ENCODE results near the gene CCDC40.
"Not testable (repeated sequence)": the region's sequence is repeated elsewhere in the genome, so short reads cannot be mapped to it uniquely, and the experiment has no call there.

CCDC40 gene

GRCh38 chr17:79990051-79990592 is 46.3 kb upstream of the CCDC40 start:
- no peak for DNase-seq (ENCODE audit: extremely low read depth, low read depth)
- H3K4me3 ChIP-seq (replicated peaks; ENCODE audit: low read depth, low read length): no peak overlapping the region
- no peak for TF ChIP-seq CTCF (IDR thresholded peaks at IDR 0.05; ENCODE audit: low read depth, low read length, missing control alignments)

GRCh38 chr17:79990704-79991103 is 45.7 kb upstream of the CCDC40 start:
- DNase-seq (ENCODE audit: extremely low read depth, low read depth): no peak
- H3K4me3 ChIP-seq (replicated peaks; ENCODE audit: low read depth, low read length): no peak overlapping the region
- TF ChIP-seq CTCF (IDR thresholded peaks at IDR 0.05; ENCODE audit: low read depth, low read length, missing control alignments): no peak

GRCh38 chr17:79991140-79991923 is 45.1 kb upstream of the CCDC40 start:
- no peak overlapping the region for H3K4me3 ChIP-seq (replicated peaks; ENCODE audit: low read depth, low read length)
- no peak for DNase-seq (ENCODE audit: extremely low read depth, low read depth)
- TF ChIP-seq CTCF (IDR thresholded peaks at IDR 0.05; ENCODE audit: low read depth, low read length, missing control alignments): peak; percentile 41

GRCh38 chr17:79991924-79992648 is 44.4 kb upstream of the CCDC40 start:
- peak overlapping the region; percentile 29 for H3K4me3 ChIP-seq (replicated peaks; ENCODE audit: low read depth, low read length)
- DNase-seq (ENCODE audit: extremely low read depth, low read depth): no peak

GRCh38 chr17:79992649-79993389 is 43.6 kb upstream of the CCDC40 start:
- DNase-seq (ENCODE audit: extremely low read depth, low read depth): no peak
- TF ChIP-seq CTCF (IDR thresholded peaks at IDR 0.05; ENCODE audit: low read depth, low read length, missing control alignments): no peak
- no peak overlapping the region for H3K4me3 ChIP-seq (replicated peaks; ENCODE audit: low read depth, low read length)

More at GRCh38 chr17:79991924-79992648, 44.4 kb upstream of the CCDC40 start:
- no peak for TF ChIP-seq CTCF (IDR thresholded peaks at IDR 0.05; ENCODE audit: low read depth, low read length, missing control alignments)

- no peak overlapping the region for H3K4me3 ChIP-seq (replicated peaks; ENCODE audit: low read depth, low read length)
- TF ChIP-seq CTCF (IDR thresholded peaks at IDR 0.05; ENCODE audit: low read depth, low read length, missing control alignments): no peak
- DNase-seq (ENCODE audit: extremely low read depth, low read depth): no peak
Measured at GRCh38 chr17:79993390-79994227, 42.8 kb upstream of the CCDC40 start.

GRCh38 chr17:79994228-79994569 is 42.2 kb upstream of the CCDC40 start:
- DNase-seq (ENCODE audit: extremely low read depth, low read depth); H3K4me3 ChIP-seq (replicated peaks; ENCODE audit: low read depth, low read length): not testable (repeated sequence)

All from HFF-Myc (cell line).